GM12873 (cell line): Measurements from ENCODE around the gene ASCC3.

Experiments used
- CTCF ChIP-seq: IDR thresholded peaks from 2 replicates; pipeline ENCODE4 v1.5.1; 2012; ENCODE audit warnings: low read depth, mild to moderate bottlenecking, moderate library complexity, low read length, control low read depth; ENCODE audit not compliant: insufficient read depth; ENCODE audit errors: missing control alignments

Gene ASCC3

GRCh38 chr6:100823041-100823440 is 58.1 kb downstream of the ASCC3 start:
- no peak for TF ChIP-seq CTCF

- no peak for TF ChIP-seq CTCF
Observed at GRCh38 chr6:100818066-100818465, 63.1 kb downstream of the ASCC3 start.

- TF ChIP-seq CTCF = no peak
Observed at GRCh38 chr6:100810015-100810414, 71.1 kb downstream of the ASCC3 start.

GRCh38 chr6:100809346-100809745 is 71.8 kb downstream of the ASCC3 start:
- TF ChIP-seq CTCF = no peak

- TF ChIP-seq CTCF = no peak
Observed at GRCh38 chr6:100808638-100809275, 72.4 kb downstream of the ASCC3 start.

GRCh38 chr6:100806296-100806695 is 74.8 kb downstream of the ASCC3 start:
- TF ChIP-seq CTCF = no peak

GRCh38 chr6:100803264-100804045 is 77.7 kb downstream of the ASCC3 start:
- no peak for TF ChIP-seq CTCF
